Adrenal gland (tissue), 12 donors: ENCODE results near the gene FBXO24. TPM values are rescaled to one million over a fixed set of nuclear protein-coding genes. Genes with fewer than 3 reads are reported as not detected.
A peak's percentile ranks its signal among the peaks of the same experiment; 100 is the strongest.

Experiments used
- DNase-seq, 7 donors: peaks; one replicate each; pipeline ENCODE4 v3.0.0-alpha.2; 2019 to 2020
- H3K27ac ChIP-seq, 5 donors: fragments of 200-600 bp; sonication (generic) in 4 of 5; 1 replicate in 3 of 5; 2 replicates in 2 of 5; pipeline versions ENCODE4 v1.5.1 to v1.8.0; 2016 to 2020; ENCODE audit warnings: mild to moderate bottlenecking in 1 of 5
- H3K27me3 ChIP-seq: fragments of 200-600 bp; 2 replicates; pipeline ENCODE4 v1.8.0; 2021
- H3K36me3 ChIP-seq, 2 donors: fragments of 200-600 bp; replicated peaks in 1 of 2; 1 replicate in 1 of 2; 2 replicates in 1 of 2; pipeline versions ENCODE4 v1.5.1 to v1.8.0; 2018 to 2022
- H3K4me1 ChIP-seq, 2 donors: fragments of 200-600 bp; replicated peaks in 1 of 2; 1 replicate in 1 of 2; 2 replicates in 1 of 2; pipeline versions ENCODE4 v1.5.1 to v1.8.0; 2018 to 2021
- H3K4me3 ChIP-seq, 4 donors: fragments of 200-600 bp; sonication (generic) in 3 of 4; one replicate each; pipeline ENCODE4 v1.5.1; 2016 to 2018
- H3K9me3 ChIP-seq, 3 donors: fragments of 200-600 bp; sonication (generic) in 1 of 3; replicated peaks in 1 of 3; 1 replicate in 2 of 3; 2 replicates in 1 of 3; pipeline versions ENCODE4 v1.5.1 to v1.8.0; 2016 to 2021
- CTCF ChIP-seq, 6 experiments: fragments of 450-650 bp in 4 of 6; fragments of 200-600 bp in 2 of 6; sonication (generic) in 1 of 6; IDR thresholded peaks; 1 replicate in 5 of 6; 2 replicates in 1 of 6; pipeline versions ENCODE4 v1.5.1 to v1.8.0; 2016 to 2021; ENCODE audit warnings: antibody characterized with exemption in 6 of 6, mild to moderate bottlenecking in 2 of 6, moderate library complexity in 1 of 6
- POLR2A ChIP-seq, 2 donors: fragments of 450-650 bp; IDR thresholded peaks; one replicate each; pipeline ENCODE4 v1.6.1; 2017; ENCODE audit warnings: antibody characterized with exemption in 2 of 2, mild to moderate bottlenecking in 2 of 2, moderate library complexity in 1 of 2
- WGBS, 4 donors: extraction: QIAGEN DNeasy Blood & Tissue Kit in 2 of 4; methylation state at CpG; one replicate each; pipeline versions ENCODE4 v1.1.5 to v1.1.7; 2013 to 2017; 5-methylcytosine and 5-hydroxymethylcytosine counted together
- intact Hi-C, 2 donors: fragments of 100-400 bp; cut with DNase I; formaldehyde crosslinking; loops; one replicate each; pipeline versions ENCODE4 v1.14.1 to v1.15.0; 2022 to 2023
- polyA plus RNA-seq, 3 donors: library from polyadenylated mRNA; stranded (reverse); fragments of 200-250 nt in 2 of 3; fragments of 350-450 nt in 1 of 3; fragmentation: Illumina TruSeq in 1 of 3; extraction: RNeasy Lipid Tissue Mini Kit (QIAGEN cat#74804) in 1 of 3; gene quantifications; one replicate each; pipeline ENCODE4 v1.2.3, GENCODE V29; 2013 to 2014
- total RNA-seq, 9 donors: library from RNA; depleted of rRNA in 4 of 9; stranded (reverse); fragments of >200 nt in 4 of 9; fragments of 120-200 nt in 1 of 9; fragmentation: NEBNext Ultra II Directional in 1 of 9; extraction: Animal tissue kit (Norgen Biotek cat#: 25700) in 1 of 9; gene quantifications; one replicate each; pipeline versions ENCODE4 v1.1.0 to v1.2.4, GENCODE V29; 2013 to 2023
- donor health status: healthy with polysubstance abuse.
- donor health status: Bipolar disorder and iron deficiency.
- donor health status: DM: yes; HTN: yes; CAD: no.
- donor health status: DM: no; HTN: no; CAD: no.
- donor health status: DM: no; HTN: no; CAD: no.
- donor health status: DM: yes; HTN: yes; CAD: no.

FBXO24 gene
- total and polyA plus RNA-seq, 12 donors = 0.16 to 2.8 (median 0.89) TPM; not detected in 2

- 22 to 36% (median 30%) methylated on average over 5 of the region's 5 CpGs for WGBS, 4 donors
- Histone ChIP-seq H3K4me3 (peak overlapping the region in 1 of 4 donors; percentile 10), H3K36me3 (peaks cover 0 to 5% of the 10 kb centered on the region in 2 donors), H3K27me3 (no peaks in the 10 kb centered on the region), H3K4me1 (peaks cover 82 to 91% of the 10 kb centered on the region in 2 donors), H3K9me3 (no peaks in the 10 kb centered on the region), H3K27ac (peak overlapping the region; percentile 66 to 99 (median 93))
- no peak for TF ChIP-seq CTCF (IDR thresholded peaks at IDR 0.05)
- no peak for TF ChIP-seq POLR2A (IDR thresholded peaks at IDR 0.05)
- DNase-seq = no peak
- intact Hi-C loops = loop anchor here in 1 of 2 donors (2.0 kb wide), 1 partner anchor 14 kb away; no protein-coding TSS in a partner anchor
Observed at GRCh38 chr7:100544386-100544785, 41.7 kb upstream of the FBXO24 start.

GRCh38 chr7:100544967-100545359 is 41.2 kb upstream of the FBXO24 start:
- Histone ChIP-seq H3K36me3 (peaks cover 0 to 11% of the 10 kb centered on the region in 2 donors), H3K9me3 (no peaks in the 10 kb centered on the region), H3K27ac (peak overlapping the region; percentile 88 to 99 (median 93)), H3K27me3 (no peaks in the 10 kb centered on the region), H3K4me3 (peak overlapping the region in 1 of 4 donors; percentile 30), H3K4me1 (peaks cover 80 to 91% of the 10 kb centered on the region in 2 donors)
- TF ChIP-seq CTCF (IDR thresholded peaks at IDR 0.05) (no peak), POLR2A (IDR thresholded peaks at IDR 0.05) (peak in 1 of 2 donors; percentile 63)
- intact Hi-C loops = loop anchor here in 1 of 2 donors (2.0 kb wide), 1 partner anchor 14 kb away; no protein-coding TSS in a partner anchor
- DNase-seq = peak in 4 of 7 donors; percentile 43 to 61 (median 56)
- WGBS, 4 donors = 0 to 14% (median 6%) methylated on average over 1 of the region's 1 CpG

- DNase-seq = peak; percentile 78 to 94 (median 91)
- Histone ChIP-seq H3K9me3 (no peaks in the 10 kb centered on the region), H3K27ac (peak overlapping the region; percentile 88 to 99 (median 93)), H3K4me3 (peak overlapping the region in 1 of 4 donors; percentile 30), H3K4me1 (peaks cover 75 to 85% of the 10 kb centered on the region in 2 donors), H3K27me3 (no peaks in the 10 kb centered on the region), H3K36me3 (peaks cover 0 to 17% of the 10 kb centered on the region in 2 donors)
- WGBS, 4 donors = 8 to 37% (median 17%) methylated on average over 1 to 3 of the region's 3 CpGs
- TF ChIP-seq POLR2A (IDR thresholded peaks at IDR 0.05) = peak in 1 of 2 donors; percentile 55
- TF ChIP-seq CTCF (IDR thresholded peaks at IDR 0.05) = peak in 3 of 6 experiments; percentile 7 to 29 (median 26)
- intact Hi-C loops = loop anchor here in 1 of 2 donors (2.0 kb wide), 1 partner anchor 13 kb away; no protein-coding TSS in a partner anchor
Observed at GRCh38 chr7:100545360-100546128, 40.6 kb upstream of the FBXO24 start.

GRCh38 chr7:100546129-100546925 is 39.8 kb upstream of the FBXO24 start:
- intact Hi-C loops = no loop called here
- H3K4me1 ChIP-seq = peaks cover 69 to 78% of the 10 kb centered on the region in 2 donors
- 14 to 29% (median 23%) methylated on average over 10 of the region's 10 CpGs for WGBS, 4 donors
- DNase-seq = peak in 2 of 7 donors; percentile 55 to 62
- H3K36me3 ChIP-seq = peaks cover 0 to 25% of the 10 kb centered on the region in 2 donors
- peak overlapping the region in 1 of 4 donors; percentile 30 for H3K4me3 ChIP-seq
- no peaks in the 10 kb centered on the region for H3K27me3 ChIP-seq
- no peaks in the 10 kb centered on the region for H3K9me3 ChIP-seq
- H3K27ac ChIP-seq = peak overlapping the region; percentile 88 to 99 (median 93)
- TF ChIP-seq POLR2A (IDR thresholded peaks at IDR 0.05) (no peak), CTCF (IDR thresholded peaks at IDR 0.05) (no peak)
